NCI-H1694 (cell line): ENCODE measurements around the gene TREH.
A peak's percentile ranks its signal among the peaks of the same experiment; 100 is the strongest.
"Not testable (repeated sequence)": the region's sequence is repeated elsewhere in the genome, so short reads cannot be mapped to it uniquely, and the experiment has no call there.

Experiments
- DNase-seq: peaks from one replicate; lab custom pipeline; 2025; lab: John Stamatoyannopoulos, UW

Gene TREH

DNA sequence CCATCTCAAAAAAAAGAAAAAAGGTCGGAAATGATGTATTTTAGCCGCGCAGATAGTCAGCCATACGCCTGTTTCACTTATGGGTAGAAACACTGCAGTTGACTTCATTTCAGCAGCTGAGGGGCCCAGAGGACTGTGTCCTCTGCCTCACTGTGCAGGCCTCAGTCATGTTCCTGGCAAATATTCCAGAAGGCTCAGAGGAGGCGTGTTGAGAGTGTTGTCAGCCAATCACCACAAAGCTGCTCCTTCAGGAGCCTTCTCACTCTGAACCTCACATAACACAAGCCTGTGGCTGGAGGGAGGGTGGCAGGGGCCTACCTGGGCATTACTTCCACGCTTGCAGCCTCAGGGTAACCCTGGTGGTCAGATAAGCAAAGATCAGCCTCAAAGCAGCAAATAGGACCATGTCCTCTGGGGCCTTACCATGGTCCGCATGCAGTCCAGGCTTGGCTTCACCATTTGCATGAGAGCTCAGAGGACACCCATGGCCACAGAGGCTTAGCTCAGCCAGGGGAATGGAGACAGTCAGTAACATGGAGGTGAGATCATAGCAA lies 17.3 kb upstream of the TREH start:
- DNase-seq, result no peak

- no peak for DNase-seq
Measured at GRCh38 chr11:118694771-118695170, 15.3 kb upstream of the TREH start.

DNA sequence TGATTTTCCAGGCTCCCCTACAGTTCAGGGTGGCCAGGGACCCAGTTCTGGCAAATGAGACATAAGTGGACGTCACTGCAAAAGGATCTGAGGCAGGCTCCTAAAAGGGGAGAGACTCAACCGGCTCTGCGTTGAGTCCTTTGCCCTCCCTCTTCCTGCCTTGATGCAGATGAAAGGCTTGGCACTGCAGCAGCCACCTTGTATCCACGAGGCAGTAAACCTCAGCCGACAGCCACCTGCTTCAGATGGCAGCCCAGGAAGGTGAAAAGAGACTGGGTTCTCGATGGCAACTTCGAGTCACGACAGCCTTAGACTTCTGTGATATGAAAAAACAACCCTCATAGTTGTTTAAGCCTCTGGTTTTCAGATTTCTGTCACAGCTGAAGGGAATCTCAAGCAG lies 14.7 kb upstream of the TREH start:
- no peak for DNase-seq

DNA sequence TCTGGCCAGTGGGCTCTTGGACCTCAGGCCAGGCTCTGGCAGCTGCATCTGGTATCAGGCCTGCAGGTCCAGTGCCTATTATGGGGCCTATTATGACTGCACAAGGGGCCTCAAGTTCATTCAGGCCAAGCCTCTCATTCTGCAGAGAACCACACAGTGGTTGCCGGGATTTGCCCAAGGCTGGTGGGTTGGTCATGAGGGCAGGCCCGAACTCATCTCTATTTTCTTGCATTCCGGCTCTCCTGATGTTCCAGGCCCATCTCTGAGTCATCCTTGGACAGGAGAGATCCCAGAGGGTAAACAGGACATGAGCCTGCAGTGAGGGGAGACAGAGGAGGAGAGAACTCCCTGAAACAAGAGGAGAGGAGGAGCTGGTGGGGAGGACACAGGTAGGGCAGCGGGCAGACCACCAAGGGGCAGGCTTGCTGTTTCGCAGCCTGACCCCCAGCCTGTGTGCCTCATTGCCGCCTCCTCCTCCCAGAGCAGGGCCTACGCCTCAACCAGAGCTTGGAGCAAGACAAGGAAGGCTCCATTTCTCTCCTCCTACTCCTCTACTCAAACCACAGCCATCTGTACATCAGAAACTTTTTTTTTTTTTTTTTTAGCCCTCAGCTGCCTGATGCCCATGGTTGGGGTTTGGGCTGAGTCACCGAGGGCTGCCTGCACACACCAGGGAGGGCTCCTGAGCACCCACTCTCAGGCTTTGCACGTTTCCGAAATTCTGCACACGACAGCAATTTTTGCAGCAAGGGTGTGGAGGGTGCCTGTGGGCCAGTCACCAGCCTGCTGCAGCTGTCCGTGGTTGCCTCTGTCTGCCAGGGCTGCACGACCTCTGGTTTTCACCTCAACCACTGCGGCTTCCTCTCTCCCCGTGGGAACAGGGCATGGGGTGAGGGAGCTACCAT lies 12.7 kb upstream of the TREH start:
- DNase-seq, result no peak

DNA sequence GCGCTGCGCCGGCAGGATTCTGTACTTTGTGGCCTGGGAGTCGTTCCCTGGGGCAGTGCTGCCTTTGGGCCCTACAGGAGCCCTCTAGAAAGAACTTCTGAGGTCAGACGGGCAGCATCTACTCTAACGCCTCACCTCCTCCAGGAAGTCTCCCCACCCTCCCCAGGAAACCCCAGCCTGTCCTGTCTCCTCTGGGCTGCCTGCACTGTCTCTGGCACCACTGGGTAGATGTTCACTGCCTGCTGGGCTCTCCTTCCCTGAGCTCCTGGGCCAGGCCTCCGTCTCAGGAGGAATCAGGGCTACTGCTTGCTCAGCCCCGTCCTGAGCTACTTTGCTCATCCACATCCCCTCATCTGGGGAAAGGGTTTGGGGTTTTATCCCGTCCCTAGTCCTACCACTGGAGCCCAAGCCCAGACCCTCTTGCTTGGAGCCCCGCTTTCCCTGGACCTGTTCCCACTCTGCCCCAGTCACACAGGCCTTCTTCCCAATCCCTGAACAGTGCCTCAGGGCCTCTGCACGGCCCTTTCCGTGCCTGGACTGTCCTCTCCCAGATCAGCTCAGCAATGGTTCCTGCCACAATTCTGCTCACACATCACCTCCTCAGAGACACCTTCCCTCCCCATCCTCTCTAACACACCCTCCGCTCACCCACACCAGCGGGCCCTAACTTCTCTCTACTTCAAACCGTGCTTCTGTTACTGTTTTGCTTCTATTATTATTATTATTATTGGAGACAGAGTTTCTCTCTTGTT lies 11.3 kb upstream of the TREH start:
- no peak for DNase-seq

GRCh38 chr11:118689852-118690552 lies 10.6 kb upstream of the TREH start:
- DNase-seq, result peak; percentile 39

GRCh38 chr11:118689503-118689851 lies 10.0 kb upstream of the TREH start:
- no peak for DNase-seq

DNA sequence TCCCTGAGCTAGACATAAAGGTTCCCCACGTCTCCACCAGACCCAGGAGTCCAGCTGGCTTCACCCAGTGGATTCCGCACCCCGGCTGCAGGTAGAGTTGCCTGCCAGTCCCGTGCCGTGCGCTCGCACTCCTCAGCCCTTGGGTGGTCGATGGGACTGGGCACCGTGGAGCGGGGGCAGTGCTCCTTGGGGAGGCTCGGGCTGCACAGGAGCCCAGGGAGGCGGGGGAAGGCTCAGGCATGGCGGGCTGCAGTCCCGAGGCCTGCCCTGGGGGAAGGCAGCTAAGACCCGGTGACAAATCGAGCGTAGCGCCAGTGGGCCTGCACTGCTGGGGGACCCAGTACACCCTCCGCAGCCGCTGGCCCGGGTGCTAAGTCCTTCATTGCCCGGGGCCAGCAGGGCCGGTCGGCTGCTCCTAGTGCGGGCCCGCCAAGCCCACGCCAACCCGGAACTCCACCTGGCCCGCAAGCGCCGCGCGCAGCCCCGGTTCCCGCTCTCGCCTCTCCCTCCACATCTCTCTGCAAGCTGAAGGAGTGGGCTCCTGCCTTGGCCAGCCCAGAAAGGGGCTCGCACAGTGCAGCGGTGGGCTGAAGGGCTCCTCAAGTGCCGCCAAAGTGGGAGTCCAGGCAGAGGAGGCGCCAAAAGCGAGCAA lies 9.5 kb upstream of the TREH start:
- no peak for DNase-seq

DNA sequence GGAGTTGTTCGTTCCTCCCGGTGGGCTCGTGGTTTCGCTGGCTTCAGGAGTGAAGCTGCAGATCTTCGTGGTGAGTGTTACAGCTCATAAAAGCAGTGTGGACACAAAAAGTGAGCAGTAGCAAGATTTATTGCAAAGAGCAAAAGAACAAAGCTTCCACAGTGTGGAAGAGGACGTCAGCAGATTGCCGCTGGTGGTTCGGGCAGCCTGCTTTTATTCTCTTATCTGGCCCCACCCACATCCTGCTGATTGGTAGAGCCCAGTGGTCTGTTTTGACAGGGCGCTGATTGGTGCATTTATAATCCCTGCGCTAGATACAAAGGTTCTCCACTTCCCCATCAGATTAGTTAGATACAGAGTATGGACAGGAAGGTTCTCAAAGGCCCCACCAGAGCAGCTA lies 8.9 kb upstream of the TREH start:
- not testable (repeated sequence) for DNase-seq

GRCh38 chr11:118687906-118688305 lies 8.5 kb upstream of the TREH start:
- no peak for DNase-seq

DNA sequence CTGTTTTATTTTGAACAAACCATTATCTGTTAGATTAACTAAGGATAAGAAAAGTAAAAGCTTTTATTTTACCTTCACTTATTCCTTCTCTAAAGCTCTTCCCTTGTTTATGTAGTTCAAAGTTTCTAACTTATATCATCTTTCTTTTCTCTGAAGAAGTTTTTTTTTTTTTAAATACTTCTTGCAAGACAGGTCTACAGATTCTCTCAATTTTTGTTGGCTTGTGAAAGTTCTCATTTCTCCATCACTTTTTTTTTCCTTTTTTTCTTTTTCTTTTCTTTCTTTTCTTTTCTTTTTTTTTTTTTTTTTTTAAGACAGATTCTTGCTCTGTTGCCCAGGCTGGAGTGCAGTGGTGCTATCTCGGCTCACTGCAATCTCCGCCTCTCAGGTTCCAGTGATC lies 4.7 kb upstream of the TREH start:
- no peak for DNase-seq

GRCh38 chr11:118682939-118683338 lies 3.5 kb upstream of the TREH start:
- DNase-seq, result not testable (repeated sequence)

- no peak for DNase-seq
Measured at GRCh38 chr11:118682372-118682771, 2.9 kb upstream of the TREH start.

GRCh38 chr11:118678908-118679307 lies 542 bp downstream of the TREH start:
- not testable (repeated sequence) for DNase-seq

GRCh38 chr11:118677977-118678376 lies 1.5 kb downstream of the TREH start:
- DNase-seq, result no peak

- DNase-seq, result no peak
Measured at GRCh38 chr11:118674082-118674435, 5.4 kb downstream of the TREH start.

GRCh38 chr11:118673361-118674081 lies 5.9 kb downstream of the TREH start:
- no peak for DNase-seq

- no peak for DNase-seq
Measured at GRCh38 chr11:118672846-118673245, 6.6 kb downstream of the TREH start.

- no peak for DNase-seq
Measured at GRCh38 chr11:118671254-118671653, 8.2 kb downstream of the TREH start.

DNA sequence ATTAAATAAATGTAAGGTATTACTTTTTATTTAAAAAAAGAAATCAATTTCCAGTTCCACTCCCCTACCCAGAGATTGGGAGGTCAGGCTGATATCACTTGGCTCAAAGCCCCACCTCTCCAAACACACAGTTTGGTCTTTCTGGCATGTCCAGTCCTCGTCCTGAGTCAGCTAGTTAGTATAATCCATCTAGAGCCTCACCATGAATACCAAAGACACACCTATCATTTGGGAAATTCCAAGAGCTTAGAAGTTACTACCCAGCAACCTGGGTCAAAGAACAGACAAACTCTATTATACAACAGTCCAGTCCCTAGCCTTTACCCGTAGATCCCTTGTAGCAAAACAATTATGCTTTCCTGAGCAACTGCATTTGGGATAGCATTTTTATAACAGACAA lies 9.4 kb downstream of the TREH start:
- DNase-seq, result no peak

DNA sequence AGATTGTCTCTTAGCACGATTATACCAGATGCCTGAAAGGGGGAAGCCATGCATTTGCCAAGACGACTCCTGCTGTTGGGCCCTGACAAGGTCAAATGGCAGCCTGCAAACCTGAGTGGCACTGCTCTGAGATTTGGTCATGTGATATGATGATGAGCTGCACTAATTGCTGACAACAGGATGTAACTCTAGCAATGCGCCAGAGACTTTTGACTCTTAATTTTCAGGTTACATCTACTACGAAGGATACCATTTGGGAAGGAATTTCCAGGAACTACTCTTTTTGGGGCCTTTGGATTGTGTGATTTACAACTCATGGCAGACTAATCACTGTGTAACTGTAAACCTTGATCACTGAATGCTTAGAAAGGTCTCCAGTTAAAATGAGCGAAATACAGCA lies 13.1 kb downstream of the TREH start:
- no peak for DNase-seq
